Right lobe of liver (tissue), 4 donors: ENCODE measurements around the gene PLCXD3.

Experiments used
- CTCF ChIP-seq, 4 donors: fragments of 200-600 bp in 3 of 4; fragments of 450-650 bp in 1 of 4; IDR thresholded peaks; one replicate each; pipeline versions ENCODE4 v1.5.1 to v1.8.0; 2016 to 2022; ENCODE audit warnings: antibody characterized with exemption in 4 of 4, mild to moderate bottlenecking in 2 of 4
- POLR2A ChIP-seq: fragments of 450-650 bp; IDR thresholded peaks from one replicate; pipeline ENCODE4 v1.6.1; 2017; ENCODE audit warnings: antibody characterized with exemption, mild to moderate bottlenecking
- donor health status: DM: no; HTN: no; CAD: no.
- donor health status: DM: no; HTN: no; CAD: no.
- donor health status: DM: no; HTN: yes; CAD: no.

DNA sequence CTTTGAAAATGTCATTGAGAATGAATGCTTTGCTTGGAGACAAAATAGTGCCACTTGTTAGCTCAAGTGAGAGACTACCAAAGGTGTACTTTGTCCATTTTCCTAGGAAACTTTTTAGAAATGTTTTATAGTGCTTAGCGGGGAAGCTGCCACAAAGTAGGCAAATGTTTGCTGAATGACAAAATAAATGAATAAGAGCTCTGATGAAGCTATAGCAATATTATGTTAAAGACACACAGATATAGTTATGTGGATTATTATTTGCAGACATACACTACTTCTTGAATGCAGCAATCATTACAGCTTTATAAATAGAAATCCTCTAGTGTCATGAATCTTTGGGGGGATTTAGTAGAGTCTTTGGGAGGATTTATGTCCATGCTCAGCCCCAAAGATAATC is 204.4 kb downstream of the PLCXD3 start:
- TF ChIP-seq CTCF (IDR thresholded peaks at IDR 0.05) (no peak), POLR2A (no peak)
